H9 (cell line): Measurements from ENCODE around the gene CLOCK. TPM values are rescaled to one million over a fixed set of nuclear protein-coding genes. Genes with fewer than 3 reads are reported as not detected.

Experiments
- DNase-seq: peaks from one replicate; pipeline ENCODE4 v3.0.0-alpha.2; 2017
- H2AFZ ChIP-seq: one replicate; pipeline ENCODE4 v1.6.1; 2013; ENCODE audit warnings: mild to moderate bottlenecking, low read length, control low read depth, moderate library complexity
- H2AK5ac ChIP-seq: 2 replicates; pipeline ENCODE4 v1.6.1; 2013; ENCODE audit warnings: low read length, control low read depth, mixed read lengths; ENCODE audit not compliant: insufficient read length
- H2BK120ac ChIP-seq: one replicate; pipeline ENCODE4 v1.6.1; 2013; ENCODE audit warnings: low read depth, mild to moderate bottlenecking, low read length, control low read depth, inconsistent platforms; ENCODE audit not compliant: poor library complexity, severe bottlenecking
- H2BK12ac ChIP-seq: 2 replicates; pipeline ENCODE4 v1.6.1; 2013; ENCODE audit warnings: low read length, control low read depth, mixed read lengths, low read depth; ENCODE audit not compliant: insufficient read length
- H2BK15ac ChIP-seq: 2 replicates; pipeline ENCODE4 v1.6.1; 2013; ENCODE audit warnings: low read depth, low read length, control low read depth
- H2BK20ac ChIP-seq: one replicate; pipeline ENCODE4 v1.6.1; 2013; ENCODE audit warnings: low read depth, mild to moderate bottlenecking, low read length, control low read depth, inconsistent platforms; ENCODE audit not compliant: poor library complexity, severe bottlenecking
- H2BK5ac ChIP-seq: 2 replicates; pipeline ENCODE4 v1.6.1; 2013; ENCODE audit warnings: low read length, control low read depth, mixed read lengths; ENCODE audit not compliant: insufficient read length
- H3K14ac ChIP-seq: 2 replicates; pipeline ENCODE4 v1.6.1; 2013; ENCODE audit warnings: low read length, control low read depth; ENCODE audit not compliant: insufficient read depth
- H3K18ac ChIP-seq: 2 replicates; pipeline ENCODE4 v1.6.1; 2013; ENCODE audit warnings: low read depth, mild to moderate bottlenecking, mixed read lengths, low read length, control low read depth; ENCODE audit not compliant: insufficient read length
- H3K23ac ChIP-seq: 2 replicates; pipeline ENCODE4 v1.6.1; 2013; ENCODE audit warnings: low read length, control low read depth, mixed read lengths, low read depth; ENCODE audit not compliant: insufficient read length
- H3K23me2 ChIP-seq: 2 replicates; pipeline ENCODE4 v1.6.1; 2013; ENCODE audit warnings: low read depth, mild to moderate bottlenecking, mixed read lengths, low read length, control low read depth; ENCODE audit not compliant: insufficient read length, poor library complexity, severe bottlenecking
- H3K27ac ChIP-seq: 2 replicates; pipeline ENCODE4 v1.5.1; 2013; ENCODE audit warnings: low read length, control low read depth, mixed read lengths, low read depth; ENCODE audit not compliant: insufficient read length
- H3K27me3 ChIP-seq: 2 replicates; pipeline ENCODE4 v1.6.1; 2013; ENCODE audit warnings: low read length, control low read depth, inconsistent platforms; ENCODE audit not compliant: insufficient read depth
- H3K4ac ChIP-seq: 2 replicates; pipeline ENCODE4 v1.6.1; 2013; ENCODE audit warnings: low read depth, mild to moderate bottlenecking, control low read depth, inconsistent platforms, low read length, moderate library complexity
- H3K4me1 ChIP-seq: 2 replicates; pipeline ENCODE4 v1.6.1; 2013; ENCODE audit warnings: low read length, control low read depth, inconsistent platforms; ENCODE audit not compliant: insufficient read depth
- H3K4me2 ChIP-seq: 2 replicates; pipeline ENCODE4 v1.6.1; 2013; ENCODE audit warnings: low read length, control low read depth, mixed read lengths; ENCODE audit not compliant: insufficient read length, insufficient read depth
- H3K56ac ChIP-seq: 2 replicates; pipeline ENCODE4 v1.6.1; 2013; ENCODE audit warnings: low read depth, mild to moderate bottlenecking, mixed read lengths, low read length, control low read depth; ENCODE audit not compliant: insufficient read length
- H3K79me1 ChIP-seq: 2 replicates; pipeline ENCODE4 v1.6.1; 2013; ENCODE audit warnings: low read depth, mild to moderate bottlenecking, moderate library complexity, low read length, control low read depth, inconsistent platforms; ENCODE audit not compliant: insufficient read depth, poor library complexity, severe bottlenecking
- H3K79me2 ChIP-seq: 2 replicates; pipeline ENCODE4 v1.6.1; 2013; ENCODE audit warnings: low read length, control low read depth, inconsistent platforms; ENCODE audit not compliant: insufficient read depth
- H3K9ac ChIP-seq: 2 replicates; pipeline ENCODE4 v1.6.1; 2013; ENCODE audit warnings: low read length, control low read depth, mixed read lengths; ENCODE audit not compliant: insufficient read length; ENCODE audit errors: extremely low read depth
- H3K9me3 ChIP-seq: one replicate; pipeline ENCODE4 v1.6.1; 2013; ENCODE audit warnings: low read depth, low read length, inconsistent platforms; ENCODE audit not compliant: control insufficient read depth
- H3T11ph ChIP-seq: one replicate; pipeline ENCODE4 v1.6.1; 2013; ENCODE audit warnings: mild to moderate bottlenecking, low read length, control low read depth, inconsistent platforms
- H4K20me1 ChIP-seq: one replicate; pipeline ENCODE4 v1.6.1; 2013; ENCODE audit not compliant: control insufficient read depth, insufficient read length, insufficient read depth
- H4K5ac ChIP-seq: 2 replicates; pipeline ENCODE4 v1.6.1; 2013; ENCODE audit warnings: low read depth, mild to moderate bottlenecking, mixed read lengths, low read length, control low read depth; ENCODE audit not compliant: insufficient read length
- H4K8ac ChIP-seq: replicated peaks from 2 replicates; pipeline ENCODE4 v1.6.1; 2013; ENCODE audit warnings: low read length, control low read depth, mixed read lengths, low read depth; ENCODE audit not compliant: insufficient read length
- H4K91ac ChIP-seq: 2 replicates; pipeline ENCODE4 v1.6.1; 2013; ENCODE audit warnings: low read depth, mild to moderate bottlenecking, moderate library complexity, mixed read lengths, low read length, control low read depth; ENCODE audit not compliant: insufficient read length
- H3K27ac Mint-ChIP-seq, 3 experiments: 2 replicates in 2 of 3; 3 replicates in 1 of 3; pipeline ENCODE4 v1.8.0; 2020 to 2021; ENCODE audit warnings: mixed read lengths in 3 of 3, mild to moderate bottlenecking in 1 of 3, moderate library complexity in 1 of 3
- H3K27me3 Mint-ChIP-seq: 2 replicates; pipeline ENCODE4 v1.8.0; 2021; ENCODE audit warnings: low read depth, mild to moderate bottlenecking, moderate library complexity, mixed read lengths
- H3K36me3 Mint-ChIP-seq, 3 experiments: 2 replicates in 2 of 3; 3 replicates in 1 of 3; pipeline ENCODE4 v1.8.0; 2020 to 2021; ENCODE audit warnings: low read depth in 3 of 3, mixed read lengths in 3 of 3; ENCODE audit not compliant: insufficient read depth in 1 of 3
- H3K4me1 Mint-ChIP-seq, 2 experiments: 2 replicates each; pipeline ENCODE4 v1.8.0; 2020; ENCODE audit warnings: mixed read lengths in 2 of 2
- H3K4me3 Mint-ChIP-seq, 2 experiments: 2 replicates in 1 of 2; 3 replicates in 1 of 2; pipeline ENCODE4 v1.8.0; 2020 to 2021; ENCODE audit warnings: mild to moderate bottlenecking in 2 of 2, mixed read lengths in 2 of 2, moderate library complexity in 1 of 2
- H3K9me3 Mint-ChIP-seq, 2 experiments: 2 replicates in 1 of 2; 3 replicates in 1 of 2; pipeline ENCODE4 v1.8.0; 2020; ENCODE audit warnings: mild to moderate bottlenecking in 2 of 2, mixed read lengths in 2 of 2, moderate library complexity in 1 of 2
- WGBS: extraction: QIAGEN DNeasy Blood & Tissue Kit; methylation state at CpG from one replicate; pipeline ENCODE4 v1.1.7; 2013; ENCODE audit warnings: missing lambda C conversion rate, low lambda C conversion rate, mixed read lengths; ENCODE audit not compliant: insufficient read length; ENCODE audit errors: extremely low coverage; 5-methylcytosine and 5-hydroxymethylcytosine counted together
- total RNA-seq: library from RNA; stranded (reverse); gene quantifications from 2 replicates; pipeline ENCODE4 v1.2.1, GENCODE V29; 2021
- TF ChIP-seq, protein P1 (sequence below): fragments of 200-600 bp; sonication (generic); conservative IDR thresholded peaks from 3 replicates; pipeline ENCODE4 v1.8.0; 2021; ENCODE audit warnings: antibody characterized with exemption, mild to moderate bottlenecking

Gene CLOCK
- total RNA-seq, 1 experiment from 2014 or later, result 16.2 TPM

GRCh38 chr4:55385201-55385649 lies 161.5 kb downstream of the CLOCK start:
- Mint-ChIP-seq H3K27ac (peak overlapping the region in 1 of 3 experiments; percentile 42; a peak in 1 of 7 replicates), H3K4me1 (peaks cover 5 to 7% of the 10 kb centered on the region in 2 experiments), H3K27me3 (no peaks in the 10 kb centered on the region), H3K9me3 (no peaks in the 10 kb centered on the region), H3K4me3 (no peak overlapping the region), H3K36me3 (no peaks in the 10 kb centered on the region)
- Histone ChIP-seq H3K56ac (no peak overlapping the region), H2BK5ac (no peak overlapping the region), H3K79me2 (no peaks in the 10 kb centered on the region), H3T11ph (no peak overlapping the region), H3K23ac (no peak overlapping the region), H3K4me2 (no peak overlapping the region), H4K20me1 (no peaks in the 10 kb centered on the region), H3K18ac (no peak overlapping the region), H2AFZ (no peak overlapping the region), H3K9ac (no peak overlapping the region), H3K27ac (no peak overlapping the region), H4K91ac (no peak overlapping the region), H2BK120ac (no peak overlapping the region), H3K14ac (no peak overlapping the region), H2BK12ac (no peak overlapping the region), H4K8ac (no peak overlapping the region), H3K4ac (no peak overlapping the region), H2AK5ac (no peak overlapping the region), H3K23me2 (no peaks in the 10 kb centered on the region), H3K27me3 (no peaks in the 10 kb centered on the region), H4K5ac (no peak overlapping the region), H2BK20ac (no peak overlapping the region), H2BK15ac (no peak overlapping the region), H3K79me1 (no peaks in the 10 kb centered on the region), H3K9me3 (no peaks in the 10 kb centered on the region), H3K4me1 (no peaks in the 10 kb centered on the region)
- TF ChIP-seq, protein P1, sequence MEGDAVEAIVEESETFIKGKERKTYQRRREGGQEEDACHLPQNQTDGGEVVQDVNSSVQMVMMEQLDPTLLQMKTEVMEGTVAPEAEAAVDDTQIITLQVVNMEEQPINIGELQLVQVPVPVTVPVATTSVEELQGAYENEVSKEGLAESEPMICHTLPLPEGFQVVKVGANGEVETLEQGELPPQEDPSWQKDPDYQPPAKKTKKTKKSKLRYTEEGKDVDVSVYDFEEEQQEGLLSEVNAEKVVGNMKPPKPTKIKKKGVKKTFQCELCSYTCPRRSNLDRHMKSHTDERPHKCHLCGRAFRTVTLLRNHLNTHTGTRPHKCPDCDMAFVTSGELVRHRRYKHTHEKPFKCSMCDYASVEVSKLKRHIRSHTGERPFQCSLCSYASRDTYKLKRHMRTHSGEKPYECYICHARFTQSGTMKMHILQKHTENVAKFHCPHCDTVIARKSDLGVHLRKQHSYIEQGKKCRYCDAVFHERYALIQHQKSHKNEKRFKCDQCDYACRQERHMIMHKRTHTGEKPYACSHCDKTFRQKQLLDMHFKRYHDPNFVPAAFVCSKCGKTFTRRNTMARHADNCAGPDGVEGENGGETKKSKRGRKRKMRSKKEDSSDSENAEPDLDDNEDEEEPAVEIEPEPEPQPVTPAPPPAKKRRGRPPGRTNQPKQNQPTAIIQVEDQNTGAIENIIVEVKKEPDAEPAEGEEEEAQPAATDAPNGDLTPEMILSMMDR, result 0 out of 3 replicates have a peak, but pooled peaks have one; percentile 12
- no peak for DNase-seq
- WGBS, result no CpG with 5 or more reads among the region's 3 CpGs
